SH-SY5Y (cell line): ENCODE measurements around the gene TDRD3.

Experiments used
- GATA2 ChIP-seq: IDR thresholded peaks from 2 replicates; pipeline ENCODE4 v1.6.1; 2011; ENCODE audit warnings: mild to moderate bottlenecking, low read depth, low read length
- GATA3 ChIP-seq: IDR thresholded peaks from 2 replicates; pipeline ENCODE4 v1.6.1; 2011; ENCODE audit warnings: low read depth, mild to moderate bottlenecking, low read length, moderate library complexity

DNA sequence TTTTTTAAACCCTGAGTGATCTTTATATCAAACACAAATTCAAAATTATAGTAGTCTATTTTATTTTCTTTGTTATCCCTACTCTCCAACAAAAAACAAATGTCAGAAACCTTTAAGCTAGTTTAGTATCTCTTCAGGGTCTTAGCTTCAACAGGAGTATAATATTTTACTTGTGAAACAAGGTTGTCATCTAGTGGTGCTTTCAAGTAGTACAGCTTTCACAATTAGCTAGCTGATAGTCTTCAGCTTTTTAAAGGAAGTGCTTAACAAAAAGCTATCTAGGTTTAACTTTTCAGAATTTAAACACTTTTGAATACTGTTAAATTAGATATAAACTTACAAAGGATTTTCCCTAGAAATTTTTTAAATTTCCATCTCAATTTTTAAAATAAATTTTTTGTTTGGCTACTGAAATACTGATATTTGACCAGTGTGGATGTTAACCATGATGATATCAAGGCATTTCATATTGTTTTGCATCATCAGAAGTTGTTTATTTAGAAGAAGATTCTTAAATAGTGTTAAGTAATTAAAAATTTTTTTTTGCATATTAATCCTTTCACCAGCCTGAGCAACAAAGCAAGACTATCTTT lies 34.2 kb downstream of the TDRD3 start:
- TF ChIP-seq GATA2 = no peak
- TF ChIP-seq GATA3 = no peak
